ENCODE data around the gene KLF8.

Gene KLF8

GRCh38 chrX:56313308-56313707 is 81.2 kb downstream of the KLF8 start:
- DNase-seq, result no peak

GRCh38 chrX:56314334-56314733 is 82.2 kb downstream of the KLF8 start:
- DNase-seq, result no peak

- DNase-seq, result no peak
These were observed 85.9 kb downstream of the KLF8 start for GRCh38 chrX:56318076-56318475.

- no peak for DNase-seq
These were observed 87.0 kb downstream of the KLF8 start for GRCh38 chrX:56319165-56319564.

Data from SHP77 treated with DMSO at 0.1 percent for 48 hours (cell line).